ENCODE measurements around the gene CYP2C18.

Gene CYP2C18

DNA sequence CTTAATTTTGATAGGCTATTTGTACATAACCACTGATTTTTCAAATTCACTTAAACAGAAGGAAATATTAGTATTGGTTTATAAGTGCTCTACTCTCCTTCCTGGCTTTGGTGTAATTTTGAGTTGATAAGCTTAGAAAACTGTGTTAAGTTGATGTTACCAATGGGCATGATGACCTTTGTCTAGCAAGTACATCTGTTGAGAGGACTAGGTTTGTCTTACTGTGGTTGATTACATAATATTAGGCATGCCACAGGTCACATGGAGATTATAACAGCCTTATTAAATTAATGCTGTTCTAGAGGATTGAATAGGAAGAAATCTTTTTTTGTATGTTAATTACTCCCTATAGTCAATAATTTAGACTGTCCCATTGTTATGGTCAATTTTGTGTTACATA lies 27.0 kb downstream of the CYP2C18 start:
- TF ChIP-seq ZFX (IDR thresholded peaks at IDR 0.05): no peak
- TF ChIP-seq, protein P1, sequence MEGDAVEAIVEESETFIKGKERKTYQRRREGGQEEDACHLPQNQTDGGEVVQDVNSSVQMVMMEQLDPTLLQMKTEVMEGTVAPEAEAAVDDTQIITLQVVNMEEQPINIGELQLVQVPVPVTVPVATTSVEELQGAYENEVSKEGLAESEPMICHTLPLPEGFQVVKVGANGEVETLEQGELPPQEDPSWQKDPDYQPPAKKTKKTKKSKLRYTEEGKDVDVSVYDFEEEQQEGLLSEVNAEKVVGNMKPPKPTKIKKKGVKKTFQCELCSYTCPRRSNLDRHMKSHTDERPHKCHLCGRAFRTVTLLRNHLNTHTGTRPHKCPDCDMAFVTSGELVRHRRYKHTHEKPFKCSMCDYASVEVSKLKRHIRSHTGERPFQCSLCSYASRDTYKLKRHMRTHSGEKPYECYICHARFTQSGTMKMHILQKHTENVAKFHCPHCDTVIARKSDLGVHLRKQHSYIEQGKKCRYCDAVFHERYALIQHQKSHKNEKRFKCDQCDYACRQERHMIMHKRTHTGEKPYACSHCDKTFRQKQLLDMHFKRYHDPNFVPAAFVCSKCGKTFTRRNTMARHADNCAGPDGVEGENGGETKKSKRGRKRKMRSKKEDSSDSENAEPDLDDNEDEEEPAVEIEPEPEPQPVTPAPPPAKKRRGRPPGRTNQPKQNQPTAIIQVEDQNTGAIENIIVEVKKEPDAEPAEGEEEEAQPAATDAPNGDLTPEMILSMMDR (conservative IDR thresholded peaks at IDR 0.05): no peak
- H3K27ac ChIP-seq: no peak overlapping the region

DNA sequence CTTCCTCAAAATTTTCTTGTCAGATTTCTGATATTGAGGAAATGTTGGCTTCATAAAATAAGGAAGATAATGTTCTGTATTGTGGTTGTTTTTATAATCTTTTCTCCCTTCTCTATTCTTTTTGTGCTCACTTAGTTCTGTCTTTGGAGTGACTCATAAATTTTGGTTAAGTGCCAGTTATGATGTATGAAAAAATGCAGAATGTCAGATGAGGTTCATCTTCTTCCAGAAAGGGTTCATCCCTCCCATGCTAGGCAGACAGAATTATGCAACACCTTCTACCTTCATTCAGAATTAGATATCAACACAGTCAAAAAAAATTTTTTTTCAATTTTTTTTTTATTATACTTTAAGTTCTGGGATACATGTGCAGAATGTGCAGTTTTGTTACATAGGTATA lies 42.3 kb downstream of the CYP2C18 start:
- TF ChIP-seq ZFX (IDR thresholded peaks at IDR 0.05): no peak
- TF ChIP-seq, protein P1 (conservative IDR thresholded peaks at IDR 0.05): no peak

GRCh38 chr10:94735197-94735596 lies 51.7 kb downstream of the CYP2C18 start:
- TF ChIP-seq ZFX (IDR thresholded peaks at IDR 0.05): no peak
- TF ChIP-seq, protein P1 (conservative IDR thresholded peaks at IDR 0.05): no peak
- H3K27ac ChIP-seq: no peak overlapping the region

More for the DNA sequence above, 42.3 kb downstream of the CYP2C18 start:
- no peak overlapping the region for H3K27ac ChIP-seq

DNA sequence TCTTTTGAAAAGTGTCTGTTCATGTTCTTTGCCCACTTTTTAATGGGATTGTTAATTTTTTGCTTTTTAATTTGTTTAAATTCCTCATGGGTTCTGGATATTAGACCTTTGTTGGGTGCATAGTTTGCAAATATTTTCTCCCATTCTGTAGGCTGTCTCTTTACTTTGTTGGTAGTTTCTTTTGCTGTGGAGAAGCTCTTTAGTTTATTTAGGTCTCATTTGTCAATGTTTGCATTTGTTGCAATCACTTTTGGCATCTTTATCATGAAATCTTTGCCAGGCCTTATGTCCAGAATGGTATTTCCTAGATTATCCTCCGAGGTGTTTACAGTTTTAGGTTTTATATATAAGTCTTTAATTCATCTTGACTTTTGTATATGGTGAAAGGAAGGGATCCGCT lies 55.1 kb downstream of the CYP2C18 start:
- H3K27ac ChIP-seq: no peak overlapping the region

DNA sequence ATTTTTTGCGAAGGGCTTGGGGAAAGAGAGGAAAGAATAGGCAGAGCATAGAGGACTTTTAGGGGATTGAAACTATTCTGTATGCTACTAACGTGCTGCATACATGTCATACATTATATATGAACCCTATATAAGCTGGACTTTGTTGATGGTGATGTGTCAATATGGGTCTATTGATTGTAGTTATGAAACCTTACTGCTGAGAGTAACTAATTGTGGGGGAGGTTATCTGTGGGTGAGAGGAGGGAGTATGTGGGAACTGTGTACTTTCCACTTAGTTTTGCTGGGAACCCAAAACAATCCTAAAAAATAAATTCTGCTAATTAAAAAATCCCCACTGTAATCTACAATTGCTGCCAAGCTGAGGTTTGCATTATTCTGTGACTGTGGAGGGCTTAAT lies 63.6 kb downstream of the CYP2C18 start:
- no peak overlapping the region for H3K27ac ChIP-seq
- TF ChIP-seq, protein P1 (conservative IDR thresholded peaks at IDR 0.05): no peak
- TF ChIP-seq ZFX (IDR thresholded peaks at IDR 0.05): no peak

More for the DNA sequence above, 55.1 kb downstream of the CYP2C18 start:
- no peak for TF ChIP-seq ZFX (IDR thresholded peaks at IDR 0.05)
- TF ChIP-seq, protein P1 (conservative IDR thresholded peaks at IDR 0.05): no peak

DNA sequence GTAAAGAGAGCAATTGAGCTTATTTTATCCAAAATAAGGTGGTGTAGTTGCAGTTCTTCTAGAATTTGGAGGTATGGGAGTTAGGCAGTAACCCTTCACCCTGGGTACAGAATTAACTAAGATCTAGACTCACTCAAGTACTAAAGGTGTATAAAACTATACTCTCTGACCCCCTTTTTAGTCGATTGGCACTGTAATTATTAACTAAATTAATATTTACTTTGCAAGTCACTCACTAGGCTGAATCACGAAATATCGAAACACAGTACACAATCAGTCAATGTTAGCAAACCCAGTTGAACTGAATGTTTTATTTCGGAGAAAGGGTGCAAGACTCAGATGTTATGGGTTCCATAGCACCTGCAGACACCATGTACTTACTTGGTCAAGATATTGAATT lies 64.3 kb downstream of the CYP2C18 start:
- no peak overlapping the region for H3K27ac ChIP-seq
- no peak for TF ChIP-seq ZFX (IDR thresholded peaks at IDR 0.05)
- TF ChIP-seq, protein P1 (conservative IDR thresholded peaks at IDR 0.05): no peak

DNA sequence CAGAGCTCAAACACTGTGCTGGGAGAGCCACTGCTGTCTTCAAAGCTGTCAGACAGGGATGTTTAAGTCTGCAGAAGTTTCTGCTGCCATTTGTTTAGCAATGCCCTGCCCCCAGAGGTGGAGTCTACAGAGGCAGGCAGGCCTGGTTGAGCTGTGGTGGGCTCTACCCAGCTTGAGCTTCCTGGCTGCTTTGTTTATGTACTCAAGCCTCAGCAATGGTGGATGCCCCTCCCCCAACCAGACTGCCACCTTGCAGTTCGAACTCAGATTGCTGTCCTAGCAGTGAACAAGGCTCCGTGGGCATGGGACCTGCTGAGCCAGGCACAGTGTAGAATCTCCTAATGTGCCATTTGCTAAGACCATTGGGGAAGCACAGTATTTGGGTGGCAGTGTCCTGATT lies 74.4 kb downstream of the CYP2C18 start:
- no peak for TF ChIP-seq ZFX (IDR thresholded peaks at IDR 0.05)
- TF ChIP-seq, protein P1 (conservative IDR thresholded peaks at IDR 0.05): no peak
- no peak overlapping the region for H3K27ac ChIP-seq

Measured in C4-2B (cell line).